Stimulated activated CD8-positive, alpha-beta memory T cell treated with anti-CD3 and anti-CD28 coated beads, Interleukin-7, amount 100 ng/mL, for 4 hours (primary cell): ENCODE data around the gene CEBPG.

Experiments
- DNase-seq, 2 donors: peaks; one replicate each; pipeline ENCODE4 v3.0.0-alpha.2; 2020; ENCODE audit warnings: low read depth in 2 of 2

Gene CEBPG

DNA sequence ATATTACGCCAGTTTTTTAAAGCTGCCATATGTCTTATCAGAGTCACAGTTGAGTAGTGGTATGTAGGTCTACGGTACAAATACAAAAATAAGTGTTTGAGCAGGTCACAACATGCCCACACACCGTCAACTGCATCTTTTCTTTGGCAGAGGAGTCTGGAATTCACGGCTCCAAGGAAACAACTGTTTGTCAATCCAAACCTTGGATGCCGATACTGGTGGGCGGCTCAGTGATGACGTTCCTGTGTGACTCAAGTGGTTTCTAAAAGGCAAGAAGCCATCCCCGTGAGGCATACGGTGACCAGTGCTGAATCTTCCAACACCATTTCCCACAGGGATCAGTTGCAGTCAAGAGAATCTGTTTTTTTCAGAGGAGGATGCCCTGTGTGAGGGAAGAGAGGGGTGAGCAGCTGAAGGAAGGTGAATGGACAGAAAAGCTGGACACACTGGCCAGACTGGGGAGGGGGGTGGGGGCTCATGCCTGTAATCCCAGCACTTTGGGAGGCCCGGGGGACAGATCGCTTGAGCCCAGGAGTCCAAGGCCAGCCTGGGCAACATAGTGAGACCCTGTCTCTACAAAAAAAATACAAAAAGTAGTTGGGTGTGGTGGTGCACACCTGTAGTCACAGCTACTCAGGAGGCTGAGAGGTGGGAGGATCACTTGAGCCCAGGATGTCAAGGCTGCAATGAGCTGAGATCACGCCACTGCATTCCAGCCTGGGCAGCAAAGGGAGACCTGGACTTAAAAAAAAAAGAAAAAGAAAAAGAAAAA, 22.8 kb upstream of the CEBPG start:
- no peak for DNase-seq

DNA sequence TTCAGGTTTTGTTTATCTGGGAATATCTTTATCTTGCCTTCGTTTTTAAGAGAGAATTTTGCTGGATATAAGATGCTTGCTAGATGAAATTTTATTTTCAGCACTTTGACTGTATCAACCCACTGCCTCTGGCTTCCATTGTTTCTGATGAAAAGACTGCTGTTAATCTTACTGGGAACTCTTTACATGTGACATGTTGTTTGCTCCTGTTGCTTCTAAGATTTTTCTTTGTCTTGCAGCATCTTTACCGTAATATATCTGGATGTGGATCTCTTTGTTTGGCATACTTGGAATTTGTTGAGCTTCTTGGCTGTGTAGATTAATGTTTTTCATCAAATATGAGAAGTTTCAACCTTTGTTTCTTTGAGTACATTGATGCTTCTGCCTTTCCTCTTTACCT, 18.0 kb upstream of the CEBPG start:
- DNase-seq: no peak

DNA sequence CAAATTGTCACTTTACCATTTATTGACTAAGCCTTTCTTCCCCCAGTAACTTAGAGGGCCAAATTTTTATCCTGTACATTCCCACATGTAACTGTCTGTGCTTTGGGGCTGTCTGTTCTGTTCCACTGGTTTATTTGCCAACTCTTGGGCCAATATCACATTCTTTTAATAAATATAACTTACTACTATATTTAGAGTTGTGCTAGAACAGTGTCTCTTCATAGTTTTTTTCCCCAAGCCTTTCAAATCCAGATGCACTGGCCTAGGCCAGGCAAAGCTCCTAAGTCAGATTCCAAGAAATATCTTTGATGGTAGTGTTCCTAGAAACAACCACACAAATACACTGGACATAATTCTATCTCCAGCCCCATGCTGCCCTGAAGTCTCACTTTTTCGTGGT, 16.0 kb upstream of the CEBPG start:
- DNase-seq: no peak

DNA sequence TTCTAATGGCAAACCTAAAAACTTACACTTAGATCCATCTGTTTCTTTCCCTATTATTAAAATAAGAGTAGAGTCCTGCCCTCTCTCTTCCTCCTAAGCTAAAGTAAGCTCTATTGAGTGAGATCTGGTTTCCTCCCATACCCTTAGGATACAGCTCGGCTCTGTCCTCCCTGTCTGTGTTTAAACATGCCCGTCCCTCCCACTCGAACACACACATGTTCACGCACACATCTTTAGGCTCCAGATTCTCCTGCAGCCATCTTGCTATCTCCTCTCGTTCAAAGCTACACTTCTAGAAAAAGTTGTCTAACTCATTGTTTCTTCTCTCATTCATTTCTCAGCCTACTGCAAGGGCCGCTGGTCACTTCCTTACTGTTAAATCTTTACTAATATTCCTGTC, 15.1 kb upstream of the CEBPG start:
- no peak for DNase-seq

DNA sequence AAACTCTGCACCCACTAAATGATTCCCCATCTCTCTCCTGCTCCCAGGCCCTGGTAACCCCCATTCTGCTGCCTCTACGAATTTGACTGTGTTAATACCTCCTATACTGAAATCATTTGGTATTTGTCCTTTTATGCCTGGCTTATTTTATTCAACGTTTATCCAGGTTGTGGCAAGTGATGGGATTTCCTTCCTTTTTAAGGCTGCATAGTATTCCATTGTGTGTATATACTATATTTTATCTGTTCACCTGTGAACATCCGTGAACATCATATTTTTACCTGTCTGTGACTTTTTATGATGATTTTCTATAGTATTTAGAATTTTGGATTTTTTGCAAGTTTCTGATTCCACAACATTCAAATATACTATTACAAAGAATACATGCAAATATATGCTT, 13.9 kb upstream of the CEBPG start:
- DNase-seq: no peak

DNA sequence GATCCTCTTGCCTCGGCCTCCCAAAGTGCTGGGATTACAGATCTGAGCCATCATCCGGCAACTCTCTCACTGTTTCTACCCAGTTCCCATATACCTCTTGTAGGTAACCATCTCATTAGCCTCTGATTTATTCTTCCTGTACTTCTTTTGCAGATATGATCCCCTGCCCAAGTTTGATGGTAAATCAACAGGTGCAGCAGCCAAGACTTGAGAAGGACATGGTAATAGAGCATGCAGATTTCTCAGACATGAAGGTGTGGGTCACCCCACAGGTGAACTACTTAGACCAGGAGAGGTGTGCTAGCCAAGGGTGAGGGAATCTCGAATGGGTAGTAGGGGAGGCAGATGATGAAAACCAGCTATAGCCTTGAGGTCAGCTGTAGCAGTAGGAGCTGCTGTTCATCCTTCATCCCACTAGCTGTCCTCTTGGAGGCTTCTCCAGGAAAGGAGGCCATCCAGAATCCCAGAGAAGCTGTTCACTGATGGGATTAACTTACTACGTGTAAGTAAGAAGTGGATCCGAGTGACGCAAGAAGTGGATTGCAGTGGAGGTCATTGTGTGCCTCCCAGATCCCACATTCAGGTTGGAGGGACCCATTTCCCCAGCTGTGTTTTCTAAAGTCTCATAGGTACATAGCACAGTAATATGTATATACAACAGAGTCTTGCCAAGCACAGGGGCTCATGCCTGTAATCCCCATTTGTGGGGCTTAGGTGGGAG, 10.8 kb upstream of the CEBPG start:
- DNase-seq: no peak

DNA sequence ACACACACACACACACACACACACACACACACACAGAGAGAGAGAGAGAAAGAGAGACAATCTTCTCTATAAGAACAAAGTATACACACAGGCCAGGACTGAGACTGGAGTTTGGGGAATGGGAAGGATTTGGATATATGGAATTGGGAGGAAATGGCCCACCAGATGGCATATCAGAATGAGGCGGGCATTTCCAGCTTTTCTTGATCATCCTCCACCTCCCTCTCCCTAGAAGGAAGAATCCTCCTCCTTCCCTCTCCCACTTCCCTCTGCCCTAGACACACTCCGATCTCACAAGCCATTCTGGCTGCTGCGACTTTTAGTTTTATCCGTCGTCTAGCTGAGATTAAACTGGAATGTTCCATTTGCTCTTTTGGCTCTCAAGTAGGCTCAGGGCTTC, 10.0 kb upstream of the CEBPG start:
- DNase-seq: no peak

DNA sequence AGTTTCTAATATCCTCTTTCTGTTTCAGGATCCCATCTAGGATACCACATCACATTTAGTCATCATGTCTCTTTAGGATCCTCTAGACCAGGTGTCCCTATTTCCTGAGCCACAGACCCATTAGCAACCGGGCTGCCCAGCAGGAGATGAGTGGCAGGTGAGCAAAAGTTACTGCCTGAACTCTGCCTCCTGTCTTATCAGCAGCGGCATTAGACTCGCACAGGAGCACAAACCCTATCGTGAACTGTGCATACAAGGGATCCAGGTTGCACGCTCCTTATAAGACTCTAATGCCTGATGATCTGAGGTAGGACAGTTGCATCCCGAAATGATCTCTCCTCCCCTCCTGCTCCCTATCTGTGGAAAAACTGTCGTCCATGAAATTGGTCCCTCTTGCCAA, 7.8 kb upstream of the CEBPG start:
- DNase-seq: no peak

DNA sequence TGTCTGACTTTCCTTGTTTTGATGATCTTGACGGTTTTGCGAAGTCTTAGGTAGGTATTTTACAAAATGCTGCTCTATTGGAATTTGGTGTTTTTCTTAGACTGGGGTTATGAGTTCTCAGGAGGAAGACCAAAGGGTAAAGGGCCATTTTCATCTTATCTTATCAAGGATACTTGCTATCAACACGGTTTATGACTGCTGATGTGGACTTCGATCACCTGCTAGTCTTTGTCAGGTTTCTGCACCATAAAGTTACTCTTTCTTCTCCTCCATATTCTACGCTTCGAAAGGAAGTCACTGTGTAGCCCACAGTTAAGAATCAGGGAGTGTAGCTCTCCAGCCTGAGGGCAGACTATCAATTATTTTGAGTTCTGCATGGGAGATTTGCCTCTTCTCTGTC, 7.4 kb upstream of the CEBPG start:
- no peak for DNase-seq

DNA sequence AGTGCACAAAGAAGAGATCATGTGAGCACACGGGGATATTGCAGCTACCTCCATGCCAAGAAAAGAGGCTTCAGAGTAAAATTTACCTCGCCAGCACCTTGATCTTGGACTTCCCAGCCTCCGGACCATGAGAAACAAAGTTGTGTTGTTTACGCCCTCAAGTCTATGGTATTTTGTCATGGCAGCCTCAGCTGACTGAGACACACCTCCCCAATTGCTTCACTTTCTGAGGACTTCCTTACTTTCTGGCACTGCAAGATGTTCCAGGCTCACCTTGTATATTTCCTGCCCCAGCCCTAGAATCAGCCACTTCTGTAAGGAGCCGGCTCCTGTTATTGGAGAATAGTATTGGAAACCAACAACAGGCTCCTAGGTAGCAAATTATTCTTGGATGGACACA, 6.6 kb upstream of the CEBPG start:
- no peak for DNase-seq

DNA sequence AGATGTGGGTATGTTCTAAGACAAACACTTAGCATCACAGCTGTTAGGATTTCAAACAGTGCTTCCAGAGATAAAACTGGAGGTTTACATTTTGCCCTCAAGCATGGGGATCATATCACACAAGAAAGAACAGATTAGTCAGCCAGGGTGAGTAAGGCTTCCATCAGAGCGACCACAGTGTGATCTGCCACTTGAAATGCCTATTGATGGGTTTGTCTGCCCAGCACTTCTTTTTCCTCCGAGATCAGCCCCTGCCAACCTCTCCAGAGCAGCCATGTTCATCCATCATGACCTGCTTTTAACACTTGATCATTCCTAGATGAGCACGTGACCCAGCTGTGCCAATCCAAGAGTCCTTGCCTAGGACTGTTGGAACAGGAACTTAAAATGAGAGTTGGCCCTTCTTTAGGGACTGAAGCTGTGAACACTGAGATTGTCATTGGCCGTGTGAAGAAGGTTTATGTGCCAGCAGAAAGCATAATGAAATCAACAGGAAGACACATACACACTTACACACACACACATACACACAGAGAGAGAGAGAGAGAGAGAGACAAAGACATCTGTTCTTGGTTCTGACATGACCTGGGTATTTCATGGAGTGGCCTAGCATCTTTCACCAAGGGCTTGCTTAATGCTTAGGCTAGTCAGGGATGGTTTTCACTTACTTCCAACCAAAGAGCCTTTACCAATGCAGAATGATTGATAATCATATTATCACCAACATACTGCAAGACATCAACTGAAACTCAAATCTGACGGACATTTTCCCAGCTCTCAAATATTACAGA, 5.2 kb upstream of the CEBPG start:
- no peak for DNase-seq

DNA sequence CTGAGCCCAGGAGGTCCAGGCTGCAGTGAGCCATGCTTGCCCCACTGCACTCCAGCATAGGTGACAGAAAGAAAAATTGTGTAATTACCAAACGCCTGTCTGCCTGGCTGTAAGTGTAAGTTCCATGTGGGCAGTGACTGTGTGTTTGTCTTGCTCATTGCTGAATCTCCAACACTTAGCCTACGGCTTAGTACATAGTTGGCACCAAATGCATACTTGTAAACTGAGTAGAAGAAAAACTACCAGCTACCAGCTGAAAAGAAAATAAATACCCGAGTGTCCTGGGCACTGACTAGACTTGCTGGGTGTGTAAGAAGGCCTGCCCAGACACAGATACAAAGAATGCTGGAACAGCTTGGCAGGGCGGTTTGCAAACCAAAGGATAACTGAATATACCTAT, 2.7 kb upstream of the CEBPG start:
- no peak for DNase-seq

DNA sequence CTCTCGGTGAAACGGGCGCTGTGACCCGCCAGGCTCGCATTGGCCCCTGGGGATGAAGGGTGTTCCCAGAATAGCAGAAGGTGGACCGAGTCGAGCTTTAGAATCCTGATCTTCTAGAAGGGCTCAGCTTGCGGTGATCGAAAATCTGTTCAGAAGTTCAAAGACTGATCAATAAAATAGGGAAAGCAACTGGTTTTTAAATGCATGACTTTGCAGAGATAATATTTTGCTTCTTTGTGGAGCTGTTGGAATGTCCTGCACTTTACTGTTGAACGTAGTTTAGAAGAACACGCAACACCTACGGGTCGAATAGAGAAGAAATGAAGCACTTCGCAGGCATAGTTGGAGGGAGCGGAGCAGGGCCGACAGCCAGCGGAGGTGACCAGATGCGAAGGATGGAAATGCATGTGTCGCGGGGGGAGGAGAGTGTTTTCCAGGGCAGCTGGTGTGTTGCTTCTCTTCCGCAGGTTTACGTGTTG, 766 bp downstream of the CEBPG start:
- peak in 1 of 2 donors; percentile 21 for DNase-seq

DNA sequence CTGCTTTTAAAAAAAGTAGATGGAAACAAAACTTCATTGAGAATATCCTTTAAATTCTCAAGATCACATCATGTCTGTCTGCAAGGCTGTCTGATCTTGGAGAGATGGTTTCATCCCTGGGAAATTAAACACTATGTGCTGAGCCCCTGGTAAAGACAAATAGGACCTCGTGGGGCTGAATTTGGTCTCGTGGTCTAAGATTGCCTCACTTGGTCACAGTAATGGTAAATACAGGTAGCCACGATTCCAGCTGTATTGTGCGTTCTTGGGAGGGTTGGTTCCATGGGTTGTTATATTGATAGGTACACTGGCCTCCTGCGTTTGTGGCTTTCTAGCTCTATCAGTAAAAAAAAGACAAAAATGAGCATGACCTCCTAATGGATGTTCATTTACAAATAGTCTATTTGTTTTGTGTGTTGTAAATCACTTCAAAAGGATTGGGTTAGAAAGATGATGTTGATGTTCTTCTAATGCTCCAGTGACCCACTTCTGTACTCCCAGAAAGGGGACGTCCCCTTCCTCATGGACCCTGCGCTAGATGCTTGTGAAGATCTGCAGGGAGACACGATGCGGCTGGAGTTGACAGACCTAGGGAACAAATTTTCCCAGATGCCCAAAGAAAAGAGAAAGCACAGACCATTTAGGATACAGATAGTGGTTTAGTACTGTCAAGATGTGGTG, 1.8 kb downstream of the CEBPG start:
- DNase-seq: no peak

DNA sequence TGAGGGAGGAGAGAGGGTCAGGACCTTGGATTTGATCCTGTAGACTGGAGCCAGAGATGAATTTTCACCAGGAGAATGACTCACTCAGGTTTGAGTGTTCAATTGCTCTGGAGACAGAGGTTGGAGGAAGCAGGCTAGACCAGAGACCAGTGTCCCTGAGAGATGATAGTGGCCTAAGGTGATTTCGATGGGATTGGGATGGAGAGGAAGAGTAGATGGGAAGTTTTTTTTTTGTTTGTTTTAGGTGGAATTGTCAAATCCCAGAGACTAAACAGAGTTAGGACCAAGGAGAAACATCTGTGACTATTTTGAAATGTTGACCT, 2.3 kb downstream of the CEBPG start:
- no peak for DNase-seq

DNA sequence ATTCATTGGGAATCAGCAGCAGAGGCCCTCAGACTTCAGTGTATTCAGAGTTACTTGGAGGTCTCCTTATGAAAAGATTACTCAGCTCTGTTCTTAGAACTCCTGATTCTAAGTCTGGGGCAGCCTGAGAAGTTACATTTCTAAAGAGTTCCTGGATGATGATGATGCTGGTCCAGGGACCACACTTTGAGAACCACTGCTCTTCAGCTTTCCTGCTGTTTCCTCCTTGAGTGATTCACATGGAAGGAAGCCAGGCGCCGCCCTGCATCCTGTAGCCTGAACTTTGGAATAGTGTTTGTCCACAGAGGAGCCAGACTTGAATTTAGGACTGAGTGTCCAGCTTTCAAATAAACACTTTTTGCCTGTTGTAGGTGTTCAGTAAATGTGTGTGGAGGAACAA, 2.9 kb downstream of the CEBPG start:
- DNase-seq: no peak

DNA sequence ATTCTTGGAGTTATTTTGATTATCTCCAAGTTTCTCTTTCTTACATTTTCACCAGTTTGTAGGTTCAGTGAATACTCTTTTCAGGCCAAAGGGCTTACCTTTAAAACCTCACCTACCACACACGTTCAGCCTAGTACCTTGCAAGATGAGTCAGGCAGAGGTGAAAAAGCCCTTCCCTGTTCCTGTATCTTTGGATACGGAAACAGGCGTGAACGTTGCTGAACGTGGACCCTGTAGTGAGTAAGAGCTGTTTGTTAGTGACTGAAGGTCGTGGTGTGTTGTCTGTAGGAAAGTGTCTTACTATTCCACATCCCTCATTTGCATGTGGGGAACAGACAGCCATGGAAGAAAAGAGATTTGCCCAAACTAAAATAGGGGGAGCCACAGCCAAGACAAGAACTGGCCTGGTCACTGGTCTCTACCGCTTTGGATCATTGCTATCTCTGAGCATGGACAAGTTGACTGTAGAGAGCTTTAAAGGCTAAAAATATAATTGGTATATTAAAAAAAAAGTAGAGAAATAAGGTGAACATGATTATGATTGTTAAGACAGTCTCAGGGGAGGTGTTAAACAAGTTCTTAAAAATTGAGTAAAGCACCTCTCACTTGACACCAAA, 3.5 kb downstream of the CEBPG start:
- no peak for DNase-seq

DNA sequence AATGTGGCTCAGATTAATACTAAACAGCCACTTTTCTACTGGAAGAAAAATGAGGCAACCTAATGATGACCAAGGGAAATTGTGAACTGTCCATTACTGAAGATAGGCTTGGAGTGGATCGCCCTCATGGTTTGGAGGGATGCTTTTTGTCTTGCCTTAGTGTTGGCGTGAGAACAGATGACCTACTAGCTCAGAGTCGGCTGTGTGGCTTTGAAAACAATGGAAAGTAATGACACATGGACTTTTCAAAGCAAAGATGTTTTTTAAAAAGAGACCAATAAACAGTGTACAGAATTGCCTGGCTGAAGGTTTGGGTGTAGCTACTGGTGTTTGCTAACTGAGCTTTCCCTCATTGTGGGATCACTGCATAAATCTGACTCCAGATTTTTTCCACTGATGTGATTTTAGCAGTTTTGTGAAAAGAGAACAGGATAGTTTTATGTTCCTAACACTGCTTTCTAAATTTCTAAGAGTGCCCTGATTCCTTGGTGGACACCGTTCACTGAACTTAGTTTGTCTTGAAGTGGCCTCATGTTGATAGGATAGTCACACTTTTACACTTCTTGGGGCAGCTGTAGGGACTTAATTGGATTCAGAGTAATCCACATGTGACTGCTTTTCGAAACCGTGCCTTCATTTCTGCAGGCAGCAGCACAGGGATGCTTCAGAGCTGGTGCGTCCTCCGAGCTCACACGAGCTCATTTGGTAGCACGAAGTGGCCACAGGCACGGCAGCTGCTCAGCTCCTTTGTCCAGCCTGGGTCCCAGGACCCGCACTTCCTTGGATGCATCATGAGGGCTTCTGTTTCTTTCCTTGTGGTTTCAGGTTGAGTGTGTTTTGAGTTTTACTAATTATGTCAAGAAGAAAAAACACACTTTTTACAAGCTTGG, 4.3 kb downstream of the CEBPG start:
- no peak for DNase-seq

DNA sequence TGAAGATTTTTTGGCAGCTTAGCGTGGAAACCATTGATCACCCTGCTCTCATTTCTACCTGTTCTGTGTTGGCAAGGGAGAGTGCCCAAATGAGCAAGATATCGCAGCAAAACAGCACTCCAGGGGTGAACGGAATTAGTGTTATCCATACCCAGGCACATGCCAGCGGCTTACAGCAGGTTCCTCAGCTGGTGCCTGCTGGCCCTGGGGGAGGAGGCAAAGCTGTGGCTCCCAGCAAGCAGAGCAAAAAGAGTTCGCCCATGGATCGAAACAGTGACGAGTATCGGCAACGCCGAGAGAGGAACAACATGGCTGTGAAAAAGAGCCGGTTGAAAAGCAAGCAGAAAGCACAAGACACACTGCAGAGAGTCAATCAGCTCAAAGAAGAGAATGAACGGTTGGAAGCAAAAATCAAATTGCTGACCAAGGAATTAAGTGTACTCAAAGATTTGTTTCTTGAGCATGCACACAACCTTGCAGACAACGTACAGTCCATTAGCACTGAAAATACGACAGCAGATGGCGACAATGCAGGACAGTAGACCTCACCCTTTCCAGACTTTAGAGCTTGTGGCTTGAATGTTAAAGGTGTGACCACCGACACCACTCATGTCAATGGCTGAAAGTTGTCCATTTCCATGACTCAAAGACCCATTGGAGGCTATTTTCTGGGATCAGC, 5.8 kb downstream of the CEBPG start:
- no peak for DNase-seq

DNA sequence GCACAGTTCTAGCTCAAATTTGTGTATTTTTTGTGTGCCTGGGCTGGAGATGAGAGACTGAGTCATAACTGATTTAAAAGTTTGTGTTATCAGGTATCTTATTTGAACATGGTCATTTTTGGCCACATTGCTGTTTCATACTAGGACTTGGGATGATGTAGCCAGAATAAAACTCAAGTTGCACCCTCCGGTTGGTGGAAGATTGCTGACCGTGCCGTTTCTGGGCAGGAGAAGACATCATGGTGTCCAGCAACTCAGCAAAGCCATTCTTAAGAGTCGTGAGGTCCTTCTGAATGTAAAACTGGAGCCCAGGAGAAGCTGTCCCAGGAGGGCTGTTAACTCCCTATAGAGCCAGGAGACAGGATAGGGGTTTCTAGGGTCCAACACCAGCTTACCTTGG, 7.6 kb downstream of the CEBPG start:
- DNase-seq: no peak
